GM19395 (cell line): ENCODE results near the gene TRIM4.

Source experiments
- ATAC-seq: cut with Tn5 transposase; IDR thresholded peaks from one replicate; pipeline ENCODE4 v1.9.1; 2021; ENCODE audit warnings: mild to moderate bottlenecking, moderate library complexity; ENCODE audit not compliant: unreplicated experiment

Gene TRIM4

DNA sequence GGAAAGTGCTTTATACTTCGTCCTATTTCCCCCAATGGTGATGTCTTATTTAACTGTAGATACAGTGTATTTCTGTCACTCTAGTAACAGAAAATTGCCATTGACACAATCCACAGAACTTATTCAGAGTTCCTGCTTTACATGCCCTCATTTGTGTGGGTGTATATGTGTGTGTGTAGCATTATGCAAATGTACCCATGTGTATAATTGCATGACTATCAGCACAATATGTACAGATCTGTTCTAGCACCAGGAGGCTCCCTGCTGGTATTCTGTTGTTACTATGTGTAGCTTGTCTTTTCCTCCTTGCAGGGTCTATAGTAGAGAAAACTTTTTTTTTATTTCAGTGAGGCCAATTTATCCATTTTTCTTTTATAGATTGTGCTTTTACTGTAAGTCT is 75.0 kb downstream of the TRIM4 start:
- ATAC-seq, result no peak

DNA sequence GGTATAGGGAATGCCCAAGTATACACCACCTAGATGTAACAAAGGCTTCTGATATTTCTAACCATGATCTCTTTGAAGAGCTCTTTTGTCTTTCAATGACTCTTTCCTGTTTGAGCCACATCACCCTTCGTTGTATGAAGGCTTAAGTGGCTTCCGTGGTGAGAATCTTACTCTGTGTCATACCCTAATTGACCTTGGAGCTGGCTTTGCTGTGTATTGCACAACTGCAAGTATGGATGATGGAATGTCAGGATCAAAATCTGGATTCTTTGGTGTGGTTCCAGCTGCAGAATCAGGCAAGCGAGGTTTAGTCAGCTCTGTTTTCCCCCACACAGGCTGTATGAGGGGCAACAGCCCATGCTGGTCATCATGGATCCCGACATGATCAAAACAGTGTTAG is 75.5 kb downstream of the TRIM4 start:
- ATAC-seq, result no peak

DNA sequence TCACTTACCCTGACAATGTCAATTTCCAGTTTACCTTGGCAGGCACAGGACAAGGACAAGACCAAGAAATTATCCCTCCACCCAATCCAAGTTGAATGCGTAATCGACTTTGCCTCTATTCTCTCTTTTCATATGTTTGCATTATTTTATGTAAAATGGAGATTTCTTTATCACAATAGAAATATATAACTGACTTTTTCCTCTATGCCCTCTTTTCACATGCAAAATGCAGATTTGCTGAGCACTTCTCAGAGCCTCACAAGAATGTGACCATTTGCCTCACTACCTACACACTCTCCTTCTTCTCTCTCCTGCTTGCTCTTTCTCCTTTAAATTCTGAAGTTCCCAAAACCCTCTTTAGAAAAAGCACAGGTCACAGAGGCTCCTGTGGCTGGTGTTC is 76.4 kb downstream of the TRIM4 start:
- ATAC-seq, result no peak
